Kasumi-1 (cell line): ENCODE data around the gene R3HDM1.
"Not testable (repeated sequence)": the region's sequence is repeated elsewhere in the genome, so short reads cannot be mapped to it uniquely, and the experiment has no call there.

Experiments used
- DNase-seq, 2 experiments: peaks; one replicate each; lab custom pipeline; 2025; lab: John Stamatoyannopoulos, UW

Gene R3HDM1

DNA sequence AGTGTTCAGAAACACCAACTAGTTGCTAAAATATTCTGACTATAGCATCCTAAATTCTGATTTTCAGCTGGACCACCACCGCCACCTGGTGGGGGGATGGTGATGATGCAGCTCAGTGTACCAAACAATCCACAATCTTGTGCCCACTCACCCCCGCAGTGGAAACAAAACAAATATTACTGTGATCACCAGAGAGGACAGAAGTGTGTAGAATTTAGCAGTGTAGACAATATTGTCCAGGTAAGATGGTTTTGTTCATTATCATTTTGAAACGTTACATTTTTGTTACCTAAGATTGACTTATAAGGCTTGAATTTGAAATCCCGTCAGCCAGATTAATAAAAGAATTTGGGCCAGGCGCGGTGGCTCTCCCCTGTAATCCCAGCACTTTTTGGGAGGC lies 178.7 kb downstream of the R3HDM1 start:
- DNase-seq, result peak; percentile 74 to 89

DNA sequence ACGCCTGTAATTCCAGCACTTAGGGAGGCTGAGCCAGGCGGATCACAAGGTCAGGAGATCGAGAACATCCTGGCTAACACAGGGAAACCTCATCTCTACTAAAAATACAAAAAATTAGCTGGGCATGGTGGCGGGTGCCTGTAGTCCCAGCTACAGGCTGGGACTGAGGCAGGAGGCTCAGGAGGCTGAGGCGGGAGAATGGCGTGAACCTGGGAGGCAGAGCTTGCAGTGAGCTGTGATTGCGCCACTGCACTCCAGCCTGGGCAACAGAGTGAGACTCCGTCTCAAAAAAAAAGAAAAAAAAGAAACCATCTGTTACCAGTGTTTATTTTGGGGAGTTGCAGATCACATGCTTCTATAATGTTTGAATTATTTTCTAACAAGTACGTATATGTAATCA lies 183.8 kb downstream of the R3HDM1 start:
- DNase-seq, result not testable (repeated sequence)

DNA sequence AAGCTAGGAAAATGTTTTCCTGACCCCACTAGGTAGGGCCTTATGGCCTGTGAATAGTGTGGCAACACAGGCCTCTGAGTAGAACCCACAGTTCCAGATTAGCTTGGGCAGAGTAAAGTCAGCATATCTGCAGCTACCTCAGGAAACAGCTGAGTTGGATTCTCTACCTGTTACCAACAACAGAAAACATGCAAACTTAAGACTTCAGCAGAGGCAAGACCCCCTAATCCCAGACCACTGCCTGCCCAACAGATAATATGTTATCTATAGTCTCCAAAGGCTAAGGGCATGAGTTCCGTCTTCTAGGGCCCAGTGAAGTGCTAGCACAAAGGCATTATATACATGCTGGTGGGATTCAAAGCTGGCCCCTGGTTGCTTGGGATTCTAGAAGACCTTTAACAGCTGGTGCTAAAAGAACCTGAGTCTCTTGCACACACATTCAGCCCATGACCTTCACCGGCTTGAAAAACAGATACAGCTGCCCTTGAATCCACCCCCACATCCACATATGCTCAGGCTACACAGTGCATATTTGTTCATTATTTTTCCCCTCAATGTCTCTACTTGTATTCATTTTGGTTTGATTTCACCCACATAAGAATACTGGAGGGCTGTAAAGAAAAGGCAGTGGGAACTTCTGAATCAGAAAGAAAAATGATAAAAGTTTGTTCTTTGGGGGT lies 196.9 kb downstream of the R3HDM1 start:
- no peak for DNase-seq

DNA sequence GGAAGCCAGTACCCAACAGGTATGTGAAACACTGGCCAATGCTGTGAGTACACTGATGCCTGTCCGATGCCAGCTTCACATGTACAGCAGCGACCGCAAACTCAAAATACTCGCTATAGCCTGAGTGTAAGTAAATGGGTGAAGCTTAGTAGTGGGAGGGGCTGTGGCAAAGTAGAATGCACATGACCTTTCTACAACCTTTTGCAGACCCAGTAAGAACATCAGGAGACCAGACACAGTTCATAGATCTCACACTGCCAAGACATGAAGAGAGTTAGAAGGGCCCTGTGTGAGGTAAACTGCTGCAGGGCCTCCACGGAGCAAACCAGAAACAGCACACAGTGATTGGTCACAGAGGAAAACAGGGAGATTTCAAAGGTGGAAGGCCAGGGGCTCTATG lies 201.3 kb downstream of the R3HDM1 start:
- DNase-seq, result no peak

DNA sequence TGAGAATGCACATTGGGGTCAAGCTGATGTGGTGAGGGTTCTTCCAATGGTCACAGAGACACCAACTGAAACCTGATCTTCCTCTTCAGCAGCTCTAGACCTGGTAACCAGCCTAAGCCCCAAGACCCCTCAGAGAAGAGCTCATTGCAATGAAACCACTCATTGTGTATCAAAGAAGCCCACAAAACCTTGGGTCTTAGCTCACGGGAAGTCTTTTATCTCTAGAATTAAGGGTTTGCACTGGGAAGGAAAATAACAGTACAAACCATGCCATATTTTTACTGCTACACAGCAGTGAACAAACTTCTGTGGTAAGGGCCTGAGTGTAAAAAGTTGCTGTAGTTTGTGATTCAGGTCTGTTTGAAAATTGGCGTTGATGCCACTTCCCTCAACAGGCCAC lies 201.8 kb downstream of the R3HDM1 start:
- DNase-seq, result no peak

DNA sequence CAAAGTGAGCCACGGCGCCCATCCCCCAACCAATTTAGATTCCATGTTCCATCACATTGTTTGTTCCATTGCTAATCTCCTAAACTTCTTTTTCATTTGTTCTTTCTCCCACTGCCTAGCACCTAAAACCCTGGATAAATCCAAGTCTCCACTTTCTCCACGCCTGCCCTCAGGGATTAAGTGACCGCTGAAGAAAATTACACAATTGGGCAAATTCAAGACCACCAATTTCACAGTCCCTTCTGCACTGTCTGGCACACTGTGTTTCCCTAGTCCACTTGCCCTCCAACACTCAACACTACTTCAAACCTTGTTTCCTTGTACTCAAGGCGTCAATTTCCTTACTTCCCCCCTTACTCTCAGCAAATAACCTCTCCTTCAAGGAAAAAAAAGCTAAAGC lies 205.3 kb downstream of the R3HDM1 start:
- no peak for DNase-seq

DNA sequence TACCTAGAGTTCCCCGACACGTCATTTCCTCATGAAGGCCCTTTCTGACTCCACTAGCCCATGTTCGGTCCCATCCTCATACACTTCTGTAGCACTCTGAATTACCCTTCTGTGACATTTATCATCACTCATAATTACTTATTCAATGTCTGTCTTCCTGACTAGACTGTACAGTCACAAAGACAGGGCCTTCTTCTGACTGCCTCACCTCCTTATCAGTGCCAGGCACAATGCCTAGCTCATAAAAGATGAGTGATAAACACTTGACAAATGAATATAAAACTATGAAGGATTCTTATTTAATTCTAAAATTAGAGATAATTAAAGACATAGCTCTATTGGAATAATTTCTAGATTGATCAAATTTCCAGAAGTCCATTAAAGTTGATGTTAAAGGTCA lies 208.9 kb downstream of the R3HDM1 start:
- DNase-seq, result no peak

DNA sequence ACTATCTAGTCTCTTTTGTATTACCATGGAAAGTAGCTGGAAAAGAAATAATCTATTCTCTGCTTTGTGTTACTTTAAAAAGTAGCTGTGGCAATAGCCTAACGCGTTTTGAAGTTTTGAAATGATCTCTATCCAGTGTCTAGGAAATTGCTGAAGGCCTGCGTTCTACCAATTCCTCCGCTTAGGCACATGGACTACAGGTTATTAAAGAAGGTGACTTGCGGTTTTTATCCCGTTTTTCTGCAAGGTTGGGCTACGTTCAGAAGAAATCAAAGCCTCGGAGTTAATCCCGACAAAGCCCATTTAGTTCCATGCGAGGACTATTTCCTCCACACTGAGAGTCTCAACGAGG lies 209.7 kb downstream of the R3HDM1 start:
- DNase-seq, result no peak

DNA sequence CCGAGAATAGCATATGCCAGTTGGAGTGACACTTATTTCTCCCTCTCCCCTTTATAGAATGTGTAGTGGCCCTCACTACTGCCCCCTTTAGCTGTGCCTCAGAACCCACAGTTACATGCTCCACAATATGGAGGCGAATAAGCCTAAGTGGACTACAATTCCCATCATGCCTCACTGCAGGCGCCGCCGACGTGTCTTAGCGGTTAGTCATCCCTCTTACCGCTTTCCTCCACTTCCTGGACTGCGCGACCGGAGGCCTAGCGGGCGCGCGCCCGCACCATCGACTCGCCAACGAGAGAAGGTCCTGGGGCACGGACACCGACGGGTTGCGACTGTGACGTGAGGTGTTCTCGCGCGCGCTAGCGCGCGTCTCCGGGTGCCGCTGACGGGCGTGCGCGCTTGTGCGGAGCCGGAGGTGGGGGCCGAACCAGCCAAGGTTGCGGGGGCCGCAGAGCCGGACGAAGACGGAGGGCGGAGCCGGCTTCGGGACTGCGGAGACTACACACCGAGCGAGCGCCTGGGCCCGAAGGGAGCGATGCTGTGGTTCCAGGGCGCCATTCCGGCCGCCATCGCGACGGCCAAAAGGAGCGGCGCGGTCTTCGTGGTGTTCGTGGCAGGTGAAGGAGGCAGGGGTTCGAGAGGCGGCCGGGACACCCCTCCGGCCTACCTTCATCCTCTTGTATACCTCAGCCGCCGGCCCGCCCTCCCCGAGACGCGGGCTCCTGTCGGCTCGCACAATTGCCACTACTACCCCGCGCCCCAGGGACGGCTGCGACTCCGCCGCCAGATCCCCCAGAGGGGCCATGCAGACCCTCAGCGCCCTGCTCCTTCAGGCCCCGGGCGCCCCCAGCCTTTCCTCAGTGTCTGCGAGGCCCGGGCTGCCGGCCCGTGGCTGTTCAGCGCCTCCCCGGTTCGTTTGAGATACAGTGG lies 210.4 kb downstream of the R3HDM1 start, which contains the start of gene UBXN4:
Gene UBXN4 (plus strand): TSS at position 461 of the 930 bp plus-strand sequence. CDS start 75 bp downstream, at position 536.
- peak; percentile 99 to 100 for DNase-seq

DNA sequence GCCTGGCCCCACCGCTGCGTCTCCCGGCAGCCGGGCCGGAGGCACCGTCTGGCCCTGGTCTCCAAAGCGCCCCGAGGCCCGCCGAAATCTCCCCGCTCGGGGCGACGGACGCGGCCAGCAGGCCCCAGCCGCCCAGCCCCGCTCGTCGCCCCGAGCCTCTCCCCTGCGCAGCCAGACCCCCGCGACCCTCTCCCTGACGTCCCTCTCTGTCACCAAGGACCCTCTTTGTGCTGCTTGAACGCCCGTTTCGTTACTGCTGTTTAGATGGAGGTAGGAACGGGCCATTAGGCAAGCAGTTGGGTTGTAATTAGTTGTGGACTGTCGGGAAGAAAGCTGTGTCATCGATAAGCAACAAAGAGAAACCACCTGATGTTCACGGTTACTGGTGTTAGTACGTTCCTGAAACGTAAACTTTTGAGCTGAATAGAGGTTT lies 211.1 kb downstream of the R3HDM1 start:
- DNase-seq, result peak; percentile 66 to 75

DNA sequence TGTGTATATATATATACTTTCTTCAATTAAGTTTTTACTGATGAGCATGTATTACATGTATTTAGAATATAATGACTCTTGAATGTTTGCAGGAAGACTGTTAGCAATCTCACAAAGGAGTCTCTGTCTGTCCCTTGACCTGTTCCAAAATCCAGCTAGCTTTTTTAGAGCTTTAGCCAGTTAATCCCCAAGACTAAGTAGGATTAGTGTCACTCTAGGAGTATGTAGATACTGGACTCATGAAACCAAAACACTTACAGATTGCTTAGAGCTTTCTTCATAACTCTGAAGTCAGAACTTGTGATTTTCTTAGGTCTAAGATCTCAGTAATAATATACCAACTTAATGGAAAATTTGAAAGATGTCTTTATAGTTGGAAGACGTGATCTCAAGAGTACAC lies 212.6 kb downstream of the R3HDM1 start:
- DNase-seq, result no peak

DNA sequence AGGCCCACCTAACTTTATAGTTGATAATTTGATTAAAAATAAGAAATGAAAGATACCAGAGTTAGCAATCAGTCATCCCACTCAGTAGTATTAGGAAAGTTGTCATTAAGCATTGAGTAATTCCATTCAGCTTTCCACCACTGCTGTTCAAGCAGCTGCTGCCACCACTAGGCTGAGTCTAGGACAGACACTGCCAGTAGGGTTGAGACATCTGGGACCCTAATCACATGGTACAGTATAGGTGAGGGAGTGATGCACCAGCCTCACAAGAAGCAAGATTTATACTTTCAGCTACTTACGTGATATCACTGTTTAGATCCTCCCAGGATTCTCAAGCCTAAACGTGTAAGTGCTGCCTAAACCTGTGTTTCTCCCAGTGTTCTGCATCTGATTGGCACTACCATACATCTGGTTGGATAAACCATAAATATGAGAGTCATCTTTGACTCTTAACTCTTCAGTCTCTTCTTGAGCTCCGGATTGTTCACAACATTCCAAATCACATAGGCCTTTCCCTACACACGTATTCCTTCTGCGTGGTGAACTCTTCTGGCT lies 213.6 kb downstream of the R3HDM1 start:
- peak; percentile 78 to 82 for DNase-seq

DNA sequence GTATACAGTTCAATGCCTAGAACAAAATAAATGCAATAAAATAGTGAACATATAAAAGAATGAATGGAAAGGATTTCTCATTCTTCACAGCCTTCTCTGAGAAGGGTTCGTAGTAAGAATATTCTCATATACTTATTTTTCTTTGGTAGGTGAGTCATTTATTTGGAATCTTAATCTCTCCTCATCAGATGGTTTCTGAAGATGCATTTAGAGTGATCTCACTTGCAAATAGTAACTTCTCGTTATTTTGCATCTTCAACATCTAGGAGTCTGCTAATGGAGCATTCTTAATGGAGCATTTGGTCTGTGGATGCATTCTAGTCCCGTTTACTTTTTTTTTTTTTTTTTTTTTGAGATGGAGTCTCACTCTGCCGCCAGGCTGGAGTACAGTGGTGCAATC lies 214.3 kb downstream of the R3HDM1 start:
- no peak for DNase-seq

DNA sequence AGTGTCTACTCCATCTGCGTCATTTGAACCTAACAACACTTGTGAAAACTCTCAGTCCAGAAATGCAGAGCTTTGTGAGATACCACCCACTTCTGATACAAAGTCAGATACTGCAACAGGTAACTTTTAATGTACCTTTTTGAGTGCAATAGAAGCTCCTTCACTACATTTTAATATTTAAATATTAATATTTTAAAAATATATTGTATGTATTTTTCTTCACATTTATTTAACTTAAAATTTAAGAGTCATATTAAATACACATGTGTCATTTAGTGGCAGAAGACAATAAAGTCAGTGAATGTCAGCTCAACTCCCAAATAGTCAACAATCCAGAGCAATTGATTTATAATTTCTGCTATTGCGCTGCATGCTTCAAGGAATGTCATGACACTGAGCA lies 224.3 kb downstream of the R3HDM1 start:
- no peak for DNase-seq

DNA sequence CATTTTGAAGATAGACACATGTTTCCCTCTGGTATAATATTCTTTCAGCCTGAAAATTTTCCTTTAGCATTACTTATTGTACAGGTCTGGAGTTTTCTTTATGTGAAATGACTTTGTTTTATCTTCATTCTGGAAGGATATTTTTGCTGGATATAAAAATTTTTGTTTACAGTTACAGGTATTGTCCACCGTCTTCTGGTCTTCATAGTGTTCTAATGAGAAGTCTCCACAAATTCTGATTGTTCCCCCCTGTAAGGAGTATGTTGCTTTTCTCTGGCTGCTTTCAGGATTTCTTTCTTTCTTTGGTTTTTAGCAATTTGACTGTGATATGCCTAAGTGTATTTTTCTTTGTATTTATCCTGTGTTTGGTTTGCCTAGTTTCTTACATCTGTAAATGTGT lies 225.4 kb downstream of the R3HDM1 start:
- no peak for DNase-seq

DNA sequence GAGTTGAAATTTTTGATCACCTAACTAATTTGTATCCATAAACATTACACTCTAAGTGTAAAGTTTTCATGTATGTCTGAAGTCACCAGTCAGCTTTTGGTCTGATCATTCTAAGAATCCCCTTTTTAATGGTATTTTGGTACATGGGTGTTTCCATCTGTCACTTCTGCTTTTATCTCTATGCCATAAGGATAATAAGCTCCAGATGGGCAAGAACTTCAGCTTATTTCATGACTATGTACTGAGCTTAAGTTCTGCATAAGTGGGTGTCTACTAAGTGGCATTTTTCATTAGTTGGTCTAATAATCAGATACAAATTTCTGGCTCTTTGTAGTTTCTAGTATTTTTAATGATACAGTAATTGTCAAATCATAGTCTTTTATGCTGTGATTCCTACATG lies 230.7 kb downstream of the R3HDM1 start:
- DNase-seq, result no peak

DNA sequence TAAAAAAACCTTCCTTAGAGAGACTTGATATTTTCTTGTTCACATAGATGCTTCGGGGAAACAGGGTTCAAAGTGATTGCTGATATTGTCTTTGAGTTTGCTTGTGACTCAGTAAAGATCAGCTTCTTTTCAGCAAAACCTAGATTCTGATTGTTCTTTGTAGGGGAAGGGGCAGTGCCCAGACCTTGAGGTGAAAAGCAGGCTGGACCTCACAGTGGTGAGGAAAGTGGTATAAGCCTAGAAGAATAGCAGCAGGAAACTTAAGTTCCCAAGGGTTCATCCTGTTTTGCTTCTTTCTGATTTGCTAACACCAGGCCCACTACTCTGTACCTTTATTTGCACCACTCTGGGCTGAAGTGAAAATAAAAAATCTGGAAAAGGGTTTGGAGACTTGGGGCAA lies 231.2 kb downstream of the R3HDM1 start:
- DNase-seq, result no peak

DNA sequence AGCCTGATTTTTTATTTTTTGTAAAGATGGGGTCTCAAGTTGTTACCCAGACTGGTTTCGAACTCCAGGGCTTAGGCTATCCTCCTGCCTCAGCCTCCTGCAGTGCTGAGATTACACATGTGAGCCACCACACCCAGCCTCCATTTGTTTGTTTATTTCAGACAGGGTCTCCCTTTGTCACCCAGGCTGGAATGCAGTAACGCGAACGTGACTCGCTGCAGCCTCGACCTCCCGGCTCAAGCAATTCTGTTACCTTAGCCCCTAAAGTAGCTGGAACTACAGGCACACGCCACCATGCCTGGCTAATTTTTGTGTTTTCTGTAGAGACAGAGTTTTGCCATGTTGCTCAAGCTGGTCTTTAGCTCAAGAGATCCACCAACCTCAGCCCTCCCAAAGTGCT lies 237.6 kb downstream of the R3HDM1 start:
- no peak for DNase-seq

DNA sequence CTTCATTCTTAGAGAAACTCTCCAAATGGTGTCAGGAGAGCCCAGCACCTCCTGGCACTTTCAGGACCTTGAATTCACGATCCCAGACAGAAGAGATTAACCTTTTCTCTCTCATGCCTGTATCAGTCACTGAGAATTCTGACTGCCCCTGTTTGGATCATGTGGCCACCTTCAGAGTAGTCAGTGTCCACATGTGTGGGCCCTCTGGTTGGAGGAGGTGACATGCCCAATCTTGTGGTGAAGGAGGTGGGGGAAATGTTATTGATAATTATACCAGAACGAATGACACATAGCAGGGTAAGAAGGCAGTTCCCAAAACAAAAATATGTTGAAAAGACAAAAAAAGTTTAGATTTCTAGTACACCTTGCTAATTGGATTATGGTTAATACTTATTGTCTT lies 242.0 kb downstream of the R3HDM1 start:
- no peak for DNase-seq

DNA sequence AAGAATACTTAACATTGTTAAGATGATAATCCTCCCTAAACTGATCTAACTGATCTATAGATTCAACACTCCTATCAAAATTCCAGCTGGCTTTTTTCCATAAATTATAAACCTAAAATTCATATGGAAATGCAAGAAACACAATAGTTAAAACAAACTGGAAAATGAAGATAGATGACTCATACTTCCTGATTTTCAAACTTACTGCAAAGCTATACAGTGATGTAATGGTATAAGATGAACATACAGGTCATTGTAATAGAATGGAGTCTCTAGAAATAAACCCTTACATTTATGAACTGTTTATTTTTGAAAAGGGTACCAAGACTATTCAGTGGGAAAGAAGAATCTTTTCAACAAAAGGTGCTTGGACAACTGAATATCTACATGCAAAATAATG lies 242.6 kb downstream of the R3HDM1 start:
- DNase-seq, result peak; percentile 71 to 74
